Activated CD4-positive, alpha-beta T cell treated with anti-CD3 and anti-CD28 coated beads, Interleukin-2, Interleukin-4, amounts not matched to agents 100 ng/mL and 50 ng/mL, durations not matched to agents 16 hours and 8 hours (primary cell): Measurements from ENCODE around the gene F12.
"Not testable (repeated sequence)": the region's sequence is repeated elsewhere in the genome, so short reads cannot be mapped to it uniquely, and the experiment has no call there.

Experiments used
- DNase-seq: peaks from one replicate; pipeline ENCODE4 v3.0.0-alpha.2; 2020; ENCODE audit warnings: low spot score

The F12 gene

GRCh38 chr5:177432143-177432838 is 22.9 kb upstream of the F12 start:
- DNase-seq: no peak

DNA sequence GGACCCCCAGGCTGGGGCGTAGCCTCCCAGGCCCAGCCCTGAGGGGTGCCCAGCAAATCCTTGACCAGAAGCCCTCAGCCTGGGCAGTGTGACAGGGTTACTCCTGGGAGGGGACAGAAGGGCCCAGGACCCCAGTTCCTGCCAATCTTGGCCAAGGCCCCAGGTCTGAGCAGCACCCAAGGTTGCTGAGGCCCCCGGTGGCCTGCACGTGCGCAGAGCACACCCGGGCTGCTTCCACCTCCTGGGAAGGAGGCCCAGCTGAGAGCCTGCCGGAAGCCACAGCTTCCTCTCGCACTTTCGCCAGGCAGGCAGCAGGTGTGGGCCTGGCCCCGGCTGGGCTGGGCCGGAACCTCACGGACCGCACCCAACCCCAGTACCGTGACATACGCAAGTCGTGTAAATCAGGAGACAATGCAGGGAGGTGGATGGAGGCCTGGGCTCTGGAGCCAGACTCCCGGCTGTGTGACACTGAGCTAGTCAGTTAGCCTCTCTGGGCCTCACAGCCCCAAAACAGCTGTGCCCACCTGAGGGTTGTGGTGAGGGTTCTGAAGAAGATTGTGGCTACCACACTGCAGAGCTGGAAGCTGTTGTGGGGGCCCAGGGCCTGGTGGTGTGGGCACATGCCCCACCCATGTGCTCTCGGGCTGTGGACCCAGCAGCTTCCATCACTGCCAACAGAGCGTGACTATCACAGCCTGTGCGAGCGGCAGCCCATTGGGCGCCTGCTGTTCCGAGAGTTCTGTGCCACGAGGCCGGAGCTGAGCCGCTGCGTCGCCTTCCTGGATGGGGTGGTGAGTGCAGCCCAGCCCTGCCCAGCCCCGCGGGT is 22.2 kb upstream of the F12 start:
- peak; percentile 90 for DNase-seq

DNA sequence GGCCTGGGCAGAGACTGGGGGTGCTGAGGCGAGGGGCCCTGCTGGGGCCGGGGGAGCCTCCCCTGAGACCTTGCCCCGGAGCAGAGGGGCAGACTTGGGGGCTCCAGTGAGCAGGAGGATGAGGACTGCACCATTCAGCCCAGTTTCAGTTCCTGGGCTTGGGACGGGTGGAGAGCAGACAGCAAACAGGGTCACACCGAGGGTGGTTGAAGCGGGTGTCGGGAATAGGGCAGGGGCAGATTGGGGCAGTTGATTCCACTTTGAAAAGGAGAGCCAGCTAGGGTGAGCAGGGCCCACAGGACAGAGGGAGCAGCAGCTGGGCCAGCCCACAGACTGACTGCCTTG is 21.6 kb upstream of the F12 start:
- no peak for DNase-seq

DNA sequence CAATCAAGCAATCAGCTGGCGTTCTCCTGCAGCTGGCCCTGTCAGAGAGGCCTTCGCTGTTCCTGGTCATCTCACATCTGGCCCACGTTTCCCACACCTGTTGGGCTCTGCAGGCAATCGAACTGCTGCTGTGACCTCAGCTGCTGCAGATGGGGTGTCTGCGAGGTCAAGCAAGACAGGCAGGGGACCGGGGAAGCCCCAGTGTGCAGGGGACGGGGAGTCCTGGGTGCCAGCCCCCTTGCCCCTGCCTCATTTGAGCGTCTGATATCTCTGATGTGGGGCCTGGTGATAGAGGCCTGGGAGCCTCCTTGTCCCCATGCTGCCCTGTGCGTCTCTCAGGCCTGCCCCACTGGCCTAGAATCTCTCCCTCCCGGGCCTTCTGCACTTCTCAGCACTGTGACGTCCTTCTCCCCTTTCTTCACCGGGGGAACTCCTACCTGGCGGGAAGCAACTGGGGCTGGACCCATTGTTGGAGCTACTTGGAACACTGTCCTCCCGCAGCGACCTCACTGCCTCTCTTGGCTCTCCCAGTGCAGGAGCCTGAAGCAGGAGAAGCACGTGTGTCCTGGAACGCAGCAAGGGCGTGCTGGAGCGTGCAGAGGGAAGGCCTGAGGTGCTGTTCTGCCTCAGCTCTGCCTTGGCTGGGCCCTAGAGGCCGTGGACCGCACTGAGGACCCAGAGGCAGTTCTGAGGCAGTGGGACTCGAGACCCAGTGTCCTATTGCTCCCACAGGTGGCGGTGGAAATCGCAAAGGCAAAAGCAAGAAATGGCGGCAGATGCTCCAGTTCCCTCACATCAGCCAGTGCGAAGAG is 21.0 kb upstream of the F12 start:
- DNase-seq: no peak

DNA sequence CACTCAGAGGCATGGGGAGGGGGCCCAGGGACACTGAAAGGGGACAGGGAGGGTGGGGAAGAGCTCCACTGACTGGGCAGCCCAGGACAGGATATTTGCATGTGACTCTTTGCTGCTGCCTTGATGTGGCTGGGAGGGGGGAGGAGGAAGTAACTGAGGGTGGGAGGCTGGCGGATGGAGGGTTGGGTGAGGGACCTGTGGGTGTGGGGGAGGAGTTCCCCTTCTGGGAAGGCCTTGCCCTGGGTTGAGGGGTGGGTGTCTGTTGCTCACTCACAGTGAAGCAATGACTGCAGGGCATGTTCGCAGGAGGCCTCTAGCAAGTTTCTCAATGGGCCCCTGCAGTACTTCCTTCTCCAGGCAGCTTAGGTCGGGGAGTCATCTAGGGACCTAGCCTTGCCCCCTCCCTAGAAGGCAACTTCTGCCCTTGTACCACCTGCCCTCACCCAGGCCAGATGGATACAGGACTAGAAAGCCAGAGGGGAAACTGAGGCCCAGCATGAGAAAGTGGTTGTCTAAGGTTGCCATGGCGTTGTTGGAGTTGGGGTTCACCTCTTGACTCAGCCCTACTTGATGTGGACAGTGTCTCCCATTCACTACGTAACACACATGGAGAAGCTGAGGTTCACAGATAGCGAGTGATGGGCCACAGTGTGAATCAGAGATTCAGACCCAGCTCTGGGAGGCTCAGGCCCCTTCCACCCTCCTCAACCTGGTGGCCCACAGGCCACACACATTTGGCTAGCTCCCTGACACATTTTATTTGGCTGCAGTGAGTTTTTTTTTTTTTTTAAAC is 20.1 kb upstream of the F12 start:
- DNase-seq: peak; percentile 94

- DNase-seq: no peak
These were observed 19.3 kb upstream of the F12 start for GRCh38 chr5:177428574-177429217.

DNA sequence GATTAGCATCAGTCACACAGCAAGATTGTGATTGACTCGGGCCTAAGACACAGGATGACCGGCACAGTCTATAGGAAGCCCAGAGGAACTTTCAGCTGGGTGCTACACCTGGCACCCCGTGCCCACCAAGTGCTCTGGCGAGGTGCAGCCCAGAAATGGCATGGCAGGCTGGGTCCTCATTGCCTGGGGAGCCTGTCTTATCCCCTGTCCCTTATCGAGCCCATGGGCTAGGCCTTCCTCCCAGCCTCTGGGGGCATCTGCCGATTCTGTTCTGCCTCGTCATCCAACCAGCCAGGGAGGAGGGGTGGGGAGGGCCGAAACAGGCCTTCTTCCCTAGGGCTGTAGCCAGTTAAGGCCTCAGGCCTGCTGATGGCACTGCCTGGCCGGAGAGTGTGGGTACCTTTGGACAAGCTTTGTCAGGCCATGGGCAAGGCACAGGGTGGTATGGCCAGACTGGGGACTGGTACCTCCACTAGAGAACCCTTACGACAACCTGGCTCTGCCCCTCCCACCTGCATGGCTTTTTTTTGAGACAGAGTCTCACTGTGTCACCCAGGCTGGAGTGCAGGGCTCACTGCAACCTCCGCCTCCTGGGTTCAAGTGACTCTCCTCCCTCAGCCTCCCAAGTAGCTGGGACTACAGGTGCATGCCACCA is 18.7 kb upstream of the F12 start:
- DNase-seq: no peak

GRCh38 chr5:177427211-177427822 is 18.0 kb upstream of the F12 start:
- no peak for DNase-seq

- DNase-seq: no peak
These were observed 17.3 kb upstream of the F12 start, which contains the start of gene GRK6 for GRCh38 chr5:177426566-177427210. Gene GRK6 (plus strand): TSS chr5:177426676. CDS start chr5:177426846, 170 bp downstream.

DNA sequence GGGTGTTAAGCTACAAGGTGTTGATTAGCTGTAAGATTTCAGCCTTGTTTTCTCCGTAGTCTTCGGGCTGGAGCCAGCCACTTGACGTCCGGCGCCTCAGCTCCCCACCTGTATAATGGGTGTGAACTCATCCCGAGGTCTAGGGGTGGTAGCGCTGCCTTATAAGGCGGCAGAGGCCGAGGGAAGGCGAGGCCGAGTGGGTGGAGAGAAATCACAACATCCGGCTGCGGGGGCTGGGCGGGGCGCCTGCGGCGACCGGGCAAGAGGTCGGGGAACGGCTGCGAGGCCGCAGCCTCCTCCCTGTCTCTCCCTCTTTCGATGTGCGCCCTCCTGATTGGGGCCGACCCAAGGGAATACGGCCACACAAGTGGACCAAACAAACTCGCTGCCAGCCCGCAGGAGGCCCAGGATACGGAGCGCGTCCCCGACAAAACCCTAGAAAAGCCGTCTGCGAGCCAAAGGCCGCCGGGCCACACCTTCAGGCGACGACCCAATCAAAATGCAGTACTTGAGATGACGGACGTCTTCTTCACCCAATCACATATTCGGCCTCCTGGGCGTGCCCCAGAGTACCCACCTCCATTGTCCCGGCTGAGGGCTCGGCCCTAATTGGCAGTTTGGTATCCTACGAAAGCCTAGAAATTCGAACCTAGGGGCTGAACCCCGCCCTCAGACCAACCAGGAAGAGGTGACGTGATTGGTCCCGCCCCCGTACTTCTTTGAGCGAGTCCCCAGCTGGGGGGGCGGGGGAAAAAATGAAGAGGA is 16.6 kb upstream of the F12 start:
- peak; percentile 100 for DNase-seq

DNA sequence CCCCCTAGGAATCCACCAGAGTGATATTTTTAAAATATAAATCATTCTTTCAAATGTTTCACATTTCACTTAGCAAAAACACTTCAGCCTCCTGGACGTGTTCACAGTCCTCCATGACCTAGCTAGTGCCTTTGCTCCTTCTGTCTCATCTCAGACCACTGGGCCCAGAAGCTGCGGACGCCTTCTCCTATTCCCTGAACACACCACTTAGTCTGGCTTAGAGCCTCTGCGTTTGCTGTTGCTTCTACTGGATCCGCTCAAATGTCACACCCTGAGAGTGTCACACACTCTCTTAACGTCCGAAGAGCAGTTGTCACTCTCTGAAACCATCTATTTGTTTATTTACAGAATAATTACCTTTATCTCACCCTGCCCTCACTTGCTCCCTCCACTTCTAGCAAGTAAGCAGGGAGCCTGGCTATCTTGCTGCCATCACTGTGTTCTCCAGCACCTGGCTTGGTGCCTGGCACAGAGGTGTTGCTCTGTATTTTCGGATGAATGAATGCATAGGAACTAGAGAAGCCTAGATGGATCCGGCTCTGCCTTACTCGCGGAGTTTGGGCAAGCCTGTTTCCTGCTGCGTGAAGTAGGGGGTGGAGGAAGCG is 15.9 kb upstream of the F12 start:
- DNase-seq: no peak

GRCh38 chr5:177423671-177424070 is 14.3 kb upstream of the F12 start:
- DNase-seq: no peak

GRCh38 chr5:177421062-177421798 is 11.9 kb upstream of the F12 start:
- no peak for DNase-seq

DNA sequence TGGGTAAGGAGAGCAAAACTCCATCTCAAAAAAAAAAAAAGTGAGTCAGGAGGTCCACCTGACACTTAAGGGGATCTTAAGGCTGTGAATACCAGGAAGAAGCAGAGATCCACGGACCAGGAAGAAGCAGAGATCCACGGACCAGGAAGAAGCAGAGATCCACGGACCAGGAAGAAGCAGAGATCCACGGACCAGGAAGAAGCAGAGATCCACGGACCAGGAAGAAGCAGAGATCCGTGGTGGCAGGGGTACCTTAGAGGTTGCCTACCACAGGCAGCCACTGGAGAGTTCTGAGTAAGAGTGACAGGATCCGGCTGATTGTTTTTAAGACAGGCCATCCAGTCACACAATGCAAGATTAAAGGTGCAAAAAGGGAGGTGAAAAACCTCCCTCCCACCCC is 11.1 kb upstream of the F12 start:
- DNase-seq: not testable (repeated sequence)

- DNase-seq: no peak
These were observed 9.7 kb upstream of the F12 start for GRCh38 chr5:177419046-177419445.

DNA sequence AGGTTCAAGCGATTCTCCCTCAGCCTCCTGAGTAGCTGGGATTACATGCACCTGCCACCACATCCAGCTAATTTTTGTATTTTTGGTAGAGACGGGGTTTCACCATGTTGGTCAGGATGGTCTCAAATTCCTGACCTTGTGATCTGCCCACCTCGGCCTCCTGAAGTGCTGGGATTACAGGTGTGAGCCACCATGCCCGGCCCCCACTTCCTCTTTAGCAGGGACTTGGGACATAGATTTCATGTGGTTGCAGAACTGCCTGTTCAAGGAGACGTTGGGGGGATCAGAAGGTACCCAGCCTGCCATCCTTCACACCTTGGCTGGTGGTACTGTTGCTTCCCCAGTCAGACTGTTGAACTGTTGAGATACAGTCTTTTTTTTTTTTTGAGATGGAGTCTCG is 7.7 kb upstream of the F12 start:
- not testable (repeated sequence) for DNase-seq

- DNase-seq: no peak
These were observed 5.1 kb upstream of the F12 start for GRCh38 chr5:177414481-177414880.
